GM21447 (cell line): ENCODE data around the gene MYH10.

Experiments
- ATAC-seq: cut with Tn5 transposase; IDR thresholded peaks from one replicate; pipeline ENCODE4 v1.9.1; 2021; ENCODE audit not compliant: unreplicated experiment

MYH10 gene

GRCh38 chr17:8499614-8500013 is 130.9 kb downstream of the MYH10 start:
- ATAC-seq, result no peak

- no peak for ATAC-seq
These were observed 131.4 kb downstream of the MYH10 start for GRCh38 chr17:8499171-8499570.

GRCh38 chr17:8496081-8496480 is 134.4 kb downstream of the MYH10 start:
- ATAC-seq, result no peak

GRCh38 chr17:8494506-8495111 is 135.9 kb downstream of the MYH10 start:
- no peak for ATAC-seq

GRCh38 chr17:8494021-8494420 is 136.5 kb downstream of the MYH10 start:
- no peak for ATAC-seq

- ATAC-seq, result no peak
These were observed 138.4 kb downstream of the MYH10 start for GRCh38 chr17:8492121-8492520.

GRCh38 chr17:8490256-8491023 is 140.1 kb downstream of the MYH10 start:
- no peak for ATAC-seq

- ATAC-seq, result no peak
These were observed 140.7 kb downstream of the MYH10 start for GRCh38 chr17:8489841-8490240.

GRCh38 chr17:8488901-8489300 is 141.6 kb downstream of the MYH10 start:
- ATAC-seq, result no peak

- ATAC-seq, result no peak
These were observed 142.0 kb downstream of the MYH10 start for GRCh38 chr17:8488491-8488890.

- no peak for ATAC-seq
These were observed 142.8 kb downstream of the MYH10 start for GRCh38 chr17:8487743-8488142.

- no peak for ATAC-seq
These were observed 143.3 kb downstream of the MYH10 start for GRCh38 chr17:8487130-8487645.

- ATAC-seq, result no peak
These were observed 145.0 kb downstream of the MYH10 start for GRCh38 chr17:8485491-8485890.

- no peak for ATAC-seq
These were observed 146.1 kb downstream of the MYH10 start for GRCh38 chr17:8484465-8484864.

GRCh38 chr17:8482546-8482945 is 148.0 kb downstream of the MYH10 start:
- ATAC-seq, result no peak

- no peak for ATAC-seq
These were observed 148.8 kb downstream of the MYH10 start for GRCh38 chr17:8481703-8482102.

GRCh38 chr17:8481089-8481488 is 149.4 kb downstream of the MYH10 start:
- no peak for ATAC-seq

GRCh38 chr17:8480011-8480976 is 150.2 kb downstream of the MYH10 start:
- no peak for ATAC-seq

GRCh38 chr17:8479431-8479947 is 151.0 kb downstream of the MYH10 start:
- ATAC-seq, result no peak

- no peak for ATAC-seq
These were observed 152.6 kb downstream of the MYH10 start for GRCh38 chr17:8477715-8478441.
